B cell (primary cell): ENCODE measurements around the gene PNN. TPM values are rescaled to one million over a fixed set of nuclear protein-coding genes. Genes with fewer than 3 reads are reported as not detected.
A peak's percentile ranks its signal among the peaks of the same experiment; 100 is the strongest.
"Not testable (repeated sequence)": the region's sequence is repeated elsewhere in the genome, so short reads cannot be mapped to it uniquely, and the experiment has no call there.

Experiments used
- ATAC-seq: fragments of 200-7000 bp; cut with Tn5 transposase; one replicate; pipeline ENCODE4 v1.10.0; 2021; ENCODE audit warnings: low read depth, mild to moderate bottlenecking, moderate number of reproducible peaks, moderate library complexity
- CTCF ChIA-PET: fragments of 350-600 bp; sonication (Branson Sonifier 250); formaldehyde crosslinking; loops from one replicate; lab custom pipeline; 2021; ENCODE audit warnings: antibody characterized with exemption, inconsistent platforms; lab: Charles Lee
- POLR2A ChIA-PET: fragments of 350-600 bp; sonication (Branson Sonifier 250); formaldehyde crosslinking; loops from one replicate; lab custom pipeline; 2021; ENCODE audit warnings: antibody characterized with exemption; lab: Charles Lee
- DNase-seq: peaks from one replicate; pipeline ENCODE4 v3.0.0; 2013
- H2AFZ ChIP-seq: 2 replicates; pipeline ENCODE4 v1.6.1; 2012; ENCODE audit warnings: mild to moderate bottlenecking, low read depth, low read length; ENCODE audit not compliant: insufficient read depth, poor library complexity, severe bottlenecking
- H3K27ac ChIP-seq, 2 donors: 1 replicate in 1 of 2; 2 replicates in 1 of 2; pipeline ENCODE4 v1.5.1; 2012 to 2013; ENCODE audit warnings: low read length in 2 of 2, mild to moderate bottlenecking in 2 of 2, moderate library complexity in 1 of 2
- H3K27me3 ChIP-seq, 4 experiments: fragments of 200-600 bp in 1 of 4; sonication (generic) in 1 of 4; replicated peaks in 1 of 4; 1 replicate in 2 of 4; 2 replicates in 2 of 4; pipeline versions ENCODE4 v1.6.1 to v1.7.0; 2013 to 2016; ENCODE audit warnings: low read length in 3 of 4, mild to moderate bottlenecking in 2 of 4, mixed read lengths in 1 of 4, moderate library complexity in 1 of 4; ENCODE audit not compliant: insufficient read depth in 4 of 4, control insufficient read depth in 3 of 4; ENCODE audit errors: control extremely low read depth in 1 of 4
- H3K36me3 ChIP-seq, 2 experiments: replicated peaks in 1 of 2; 1 replicate in 1 of 2; 2 replicates in 1 of 2; pipeline versions ENCODE4 v1.6.1 to v1.7.1; 2013; ENCODE audit warnings: low read length in 1 of 2; ENCODE audit not compliant: insufficient read depth in 2 of 2, control insufficient read depth in 1 of 2; ENCODE audit errors: control extremely low read depth in 1 of 2, extremely low read depth in 1 of 2
- H3K4me1 ChIP-seq, 2 donors: fragments of 200-600 bp in 1 of 2; sonication (generic) in 1 of 2; 1 replicate in 1 of 2; 2 replicates in 1 of 2; pipeline versions ENCODE4 v1.5.1 to v1.6.1; 2013 to 2017; ENCODE audit warnings: low read length in 2 of 2; ENCODE audit not compliant: control insufficient read depth in 2 of 2, insufficient read depth in 2 of 2
- H3K4me2 ChIP-seq: replicated peaks from 2 replicates; pipeline ENCODE3; 2012; ENCODE audit warnings: mild to moderate bottlenecking, low read depth, low read length; ENCODE audit not compliant: poor library complexity, severe bottlenecking
- H3K4me3 ChIP-seq, 5 experiments: fragments of 200-600 bp in 1 of 5; sonication (generic) in 1 of 5; 1 replicate in 3 of 5; 2 replicates in 2 of 5; pipeline versions ENCODE4 v1.5.1 to v1.7.0; 2011 to 2016; ENCODE audit warnings: low read length in 4 of 5, mild to moderate bottlenecking in 4 of 5, low read depth in 2 of 5, control low read depth in 1 of 5, moderate library complexity in 1 of 5; ENCODE audit not compliant: insufficient read depth in 1 of 5; ENCODE audit errors: control extremely low read depth in 1 of 5, extremely low read depth in 1 of 5
- H3K79me2 ChIP-seq: fragments of 200-600 bp; sonication (generic); one replicate; pipeline ENCODE4 v1.6.0; 2016; ENCODE audit warnings: low read length; ENCODE audit not compliant: control insufficient read depth, insufficient read depth
- H3K9ac ChIP-seq: fragments of 200-600 bp; sonication (generic); 2 replicates; pipeline ENCODE4 v1.6.1; 2017; ENCODE audit warnings: mild to moderate bottlenecking, low read length, moderate library complexity
- H3K9me3 ChIP-seq, 3 donors: one replicate each; pipeline versions ENCODE4 v1.6.1 to v1.7.1; 2013; ENCODE audit warnings: low read length in 2 of 3; ENCODE audit not compliant: control insufficient read depth in 2 of 3, insufficient read depth in 1 of 3; ENCODE audit errors: control extremely low read depth in 1 of 3
- H4K20me1 ChIP-seq: 2 replicates; pipeline ENCODE4 v1.6.0; 2012; ENCODE audit warnings: mild to moderate bottlenecking, low read length; ENCODE audit not compliant: insufficient read depth, control insufficient read depth, poor library complexity, severe bottlenecking
- H3K27ac Mint-ChIP-seq: one replicate; pipeline ENCODE4 v1.8.0; 2021; ENCODE audit warnings: mixed read lengths
- H3K27me3 Mint-ChIP-seq: one replicate; pipeline ENCODE4 v1.8.0; 2021; ENCODE audit warnings: mixed read lengths
- H3K4me1 Mint-ChIP-seq: one replicate; pipeline ENCODE4 v1.8.0; 2021; ENCODE audit warnings: mixed read lengths
- H3K4me3 Mint-ChIP-seq: one replicate; pipeline ENCODE4 v1.8.0; 2021; ENCODE audit warnings: mixed read lengths
- H3K9me3 Mint-ChIP-seq: one replicate; pipeline ENCODE4 v1.8.0; 2022; ENCODE audit warnings: mixed read lengths; ENCODE audit not compliant: insufficient read depth
- CTCF ChIP-seq: fragments of 200-600 bp; IDR thresholded peaks from one replicate; pipeline ENCODE4 v1.8.0; 2022; ENCODE audit warnings: antibody characterized with exemption, mild to moderate bottlenecking
- EZH2 ChIP-seq: IDR thresholded peaks from 2 replicates; pipeline ENCODE4 v1.6.1; 2012; ENCODE audit warnings: borderline replicate concordance, low read depth, mild to moderate bottlenecking, moderate library complexity, low read length; ENCODE audit not compliant: insufficient read depth, poor library complexity, severe bottlenecking
- WGBS: methylation state at CpG from one replicate; pipeline ENCODE4 v1.1.5; 2013; ENCODE audit warnings: missing lambda C conversion rate; ENCODE audit not compliant: insufficient coverage; 5-methylcytosine and 5-hydroxymethylcytosine counted together
- intact Hi-C: fragments of 100-400 bp; cut with micrococcal nuclease; formaldehyde crosslinking; loops from one replicate; pipeline ENCODE4 v1.10.0; 2022
- polyA minus RNA-seq: library from RNA; depleted of rRNA, polyadenylated mRNA; stranded (reverse); fragments of >200 nt; gene quantifications from 2 replicates; pipeline ENCODE4 v1.2.3, GENCODE V29; 2012
- polyA plus RNA-seq: library from polyadenylated mRNA; depleted of rRNA; stranded (reverse); fragments of >200 nt; gene quantifications from 2 replicates; pipeline ENCODE4 v1.2.3, GENCODE V29; 2012
- total RNA-seq, 2 donors: library from RNA; stranded (reverse); fragments of 120-200 nt in 1 of 2; gene quantifications; 1 replicate in 1 of 2; 2 replicates in 1 of 2; pipeline versions ENCODE4 v1.2.3 to v1.2.4, GENCODE V29; 2013 to 2022

PNN gene
- total RNA-seq (131 and 134 TPM in 2 replicates), polyA plus RNA-seq (49.7 and 79.3 TPM in 2 replicates), polyA minus RNA-seq (19.0 and 38.1 TPM in 2 replicates)
- total RNA-seq (2013) = 75.3 TPM

GRCh38 chr14:39174560-39175444, at the start of gene PNN:
TSS of gene PNN (plus strand) at chr14:39175254. CDS start at chr14:39175280, 26 bp downstream.
- no peaks in the 10 kb centered on the region for H3K9me3 Mint-ChIP-seq
- ChIA-PET CTCF (interaction anchor here (1.4 kb wide), 1 partner anchor 61 kb away, joined by 4 read pairs; the partner anchor contains the start of gene GEMIN2), POLR2A (interaction anchor here (0.5 to 1.3 kb wide), 8 partner anchors 33 to 258 kb away, joined by 3 to 13 read pairs (median 4); partner anchors contain the start of genes FBXO33, GEMIN2 and SEC23A)
- peaks cover 9 to 32% of the 10 kb centered on the region in 2 experiments for H3K36me3 ChIP-seq
- ATAC-seq (peak; percentile 82), DNase-seq (peak; percentile 99)
- H3K27ac Mint-ChIP-seq = peak within 1 kb of the TSS; percentile 99
- H2AFZ ChIP-seq = peak within 1 kb of the TSS; percentile 84
- TF ChIP-seq EZH2 = no peak
- TF ChIP-seq CTCF = no peak
- H3K79me2 ChIP-seq = peaks cover 31% of the 10 kb centered on the region
- no peaks in the 10 kb centered on the region for H3K9me3 ChIP-seq
- H3K9ac ChIP-seq = peak within 1 kb of the TSS; percentile 99
- peak within 1 kb of the TSS; percentile 92 to 95 for H3K27ac ChIP-seq
- no peaks in the 10 kb centered on the region for H3K27me3 Mint-ChIP-seq
- no peaks in the 10 kb centered on the region for H3K27me3 ChIP-seq
- H3K4me1 ChIP-seq = peaks cover 15 to 24% of the 10 kb centered on the region in 2 donors
- peak within 1 kb of the TSS; percentile 97 for H3K4me3 Mint-ChIP-seq
- 4% methylated on average over 48 of the region's 56 CpGs for WGBS
- intact Hi-C loops = loop anchor here (1.0 kb wide), 4 partner anchors 61 to 257 kb away; partner anchors contain the start of genes FBXO33, GEMIN2 and SEC23A
- H3K4me2 ChIP-seq = peak within 1 kb of the TSS; percentile 90
- peak within 1 kb of the TSS; percentile 80 to 97 (median 85) for H3K4me3 ChIP-seq
- peaks cover 19% of the 10 kb centered on the region for H4K20me1 ChIP-seq
- H3K4me1 Mint-ChIP-seq = peaks cover 35% of the 10 kb centered on the region

- intact Hi-C loops, H2AFZ ChIP-seq, H4K20me1 ChIP-seq, H3K79me2 ChIP-seq, H3K27me3 ChIP-seq, H3K27me3 Mint-ChIP-seq, H3K4me3 ChIP-seq, H3K27ac ChIP-seq, H3K9me3 Mint-ChIP-seq, H3K4me3 Mint-ChIP-seq, H3K4me1 ChIP-seq, POLR2A ChIA-PET, CTCF ChIA-PET, ATAC-seq, H3K27ac Mint-ChIP-seq, H3K9ac ChIP-seq, H3K9me3 ChIP-seq, H3K4me2 ChIP-seq, DNase-seq: not testable (repeated sequence)
- peaks cover 3 to 36% of the 10 kb centered on the region in 2 experiments for H3K36me3 ChIP-seq
- 95% methylated on average over 3 of the region's 8 CpGs for WGBS
- H3K4me1 Mint-ChIP-seq = peaks cover 12% of the 10 kb centered on the region
Observed at GRCh38 chr14:39137835-39138234, 37.2 kb upstream of the PNN start.
